HG02938 (cell line): Measurements from ENCODE around the gene PLIN4.

ENCODE experiments used
- ATAC-seq: cut with Tn5 transposase; IDR thresholded peaks from one replicate; pipeline ENCODE4 v1.9.1; 2021; ENCODE audit warnings: mild to moderate bottlenecking, moderate library complexity; ENCODE audit not compliant: unreplicated experiment

Gene PLIN4

DNA sequence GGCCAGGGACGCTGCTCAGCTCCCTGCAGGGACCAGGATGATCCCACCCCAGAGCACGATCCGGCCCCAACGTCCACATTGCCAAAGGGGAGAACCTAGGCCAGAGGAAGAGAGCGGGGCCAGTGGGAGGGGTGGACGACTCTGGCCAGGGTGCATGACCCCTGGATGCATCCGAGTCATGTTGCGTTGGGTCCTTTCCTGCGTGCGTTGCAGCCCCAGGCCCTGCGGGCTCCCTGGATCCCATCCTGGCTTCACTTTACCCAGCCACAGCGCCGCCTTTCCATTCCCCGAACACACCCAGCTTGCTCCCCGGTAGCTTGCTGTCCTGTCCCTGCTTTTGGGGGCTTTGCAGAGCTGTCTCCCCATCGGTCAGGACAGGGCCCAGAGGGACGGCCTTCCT is 10.5 kb downstream of the PLIN4 start:
- ATAC-seq = no peak

DNA sequence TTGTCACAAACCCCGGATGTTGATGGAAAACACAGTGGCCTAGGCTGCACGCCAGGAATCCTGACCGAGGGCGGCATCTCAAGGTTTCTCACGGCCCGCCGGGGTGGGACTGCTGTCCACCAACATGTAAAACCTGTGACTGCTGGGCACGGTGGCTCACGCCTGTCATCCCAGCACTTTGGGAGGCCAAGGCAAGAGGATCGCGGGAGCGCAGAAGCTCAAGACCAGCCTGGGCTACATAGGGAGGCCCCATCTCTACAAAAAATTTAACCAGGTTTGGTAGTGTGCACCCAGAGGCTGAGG is 11.2 kb downstream of the PLIN4 start:
- ATAC-seq = no peak

DNA sequence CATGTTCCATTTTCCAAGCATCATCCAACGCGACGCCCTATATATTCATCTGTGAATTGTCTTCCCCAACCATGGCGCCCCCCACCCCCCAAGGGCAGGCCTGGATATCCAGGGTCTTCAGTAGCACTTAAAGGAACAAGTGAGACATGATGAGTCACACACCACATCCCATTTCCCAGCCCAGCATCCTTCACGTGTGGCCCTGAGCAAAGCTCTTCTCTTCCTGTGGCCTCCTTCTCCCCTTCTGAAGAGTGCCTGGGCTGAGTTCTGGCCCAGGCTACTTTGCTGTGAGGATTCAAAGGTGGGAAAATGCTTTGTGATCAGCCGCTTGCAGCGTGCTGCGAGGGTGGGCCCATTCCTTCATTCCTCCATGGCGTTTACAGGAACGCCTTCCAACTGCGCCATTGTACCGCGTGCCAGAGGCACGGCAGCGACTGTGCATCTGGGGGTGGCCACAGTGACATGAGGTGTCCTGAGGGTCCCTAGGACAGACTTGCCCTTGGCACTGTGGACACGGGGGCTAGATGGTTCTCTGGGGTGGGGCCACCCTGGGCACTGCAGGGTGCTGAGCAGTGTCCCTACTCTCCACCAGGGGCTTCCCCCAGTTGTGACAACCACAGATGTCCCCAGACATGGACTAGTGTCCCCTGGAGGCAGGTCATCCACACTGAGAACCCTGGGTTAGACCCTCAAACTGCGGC is 11.7 kb downstream of the PLIN4 start:
- ATAC-seq = no peak

- no peak for ATAC-seq
Observed at GRCh38 chr19:4505570-4506448, 12.5 kb downstream of the PLIN4 start.

DNA sequence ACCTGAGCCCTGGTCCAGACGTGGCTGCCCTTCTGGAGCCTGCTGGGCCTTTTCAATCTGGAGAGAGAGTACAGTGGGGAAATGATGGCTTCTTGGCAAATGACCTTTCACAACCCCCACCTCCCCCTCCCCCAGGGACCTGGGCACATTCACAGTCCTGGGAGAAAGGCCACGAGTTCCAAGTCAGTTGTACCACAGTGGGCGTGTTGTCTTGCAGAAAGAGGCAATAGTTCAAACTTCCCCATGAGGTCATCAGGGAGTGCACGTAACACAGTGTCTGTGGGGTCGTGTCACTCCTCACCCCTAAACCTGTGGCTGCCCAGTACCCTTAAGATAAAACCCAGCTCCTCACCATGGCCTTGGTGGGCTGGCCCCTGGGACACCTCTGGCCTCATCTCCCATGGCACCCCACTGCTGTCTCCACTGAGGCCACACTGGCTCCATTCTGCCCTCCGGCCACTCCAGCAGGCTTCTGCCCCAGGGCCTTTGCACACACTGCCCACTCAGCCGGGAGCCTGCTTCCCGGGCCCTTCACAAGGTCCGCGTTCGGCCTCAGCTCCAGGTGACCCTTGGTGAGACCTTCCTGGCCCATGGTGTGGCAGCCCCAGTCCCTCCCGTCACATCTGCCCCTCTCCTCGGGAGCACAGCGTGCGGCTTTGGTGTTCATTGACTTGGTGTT is 13.3 kb downstream of the PLIN4 start:
- ATAC-seq = no peak

GRCh38 chr19:4504297-4504701 is 14.0 kb downstream of the PLIN4 start:
- ATAC-seq = no peak

DNA sequence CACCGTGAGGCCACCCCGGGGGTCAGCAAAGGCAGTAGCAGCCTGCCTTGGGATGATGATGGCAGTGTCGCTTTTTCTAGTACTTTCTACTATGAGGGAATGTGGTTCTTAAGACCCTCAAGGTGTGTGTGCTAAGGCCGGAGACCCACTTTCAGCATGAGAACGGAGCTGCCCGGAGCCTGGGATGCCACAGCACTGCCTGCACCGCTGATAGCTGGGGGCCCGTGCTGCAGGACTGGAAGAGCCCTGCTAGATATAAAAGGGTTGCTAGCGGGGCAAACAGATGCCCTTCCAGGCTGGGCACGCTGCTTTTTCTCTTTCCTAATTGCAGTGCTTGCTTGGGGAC is 14.5 kb downstream of the PLIN4 start:
- no peak for ATAC-seq

GRCh38 chr19:4503132-4503824 is 15.0 kb downstream of the PLIN4 start:
- ATAC-seq = no peak

- ATAC-seq = no peak
Observed at GRCh38 chr19:4502282-4503131, 15.8 kb downstream of the PLIN4 start.

GRCh38 chr19:4501691-4502090 is 16.6 kb downstream of the PLIN4 start:
- no peak for ATAC-seq

DNA sequence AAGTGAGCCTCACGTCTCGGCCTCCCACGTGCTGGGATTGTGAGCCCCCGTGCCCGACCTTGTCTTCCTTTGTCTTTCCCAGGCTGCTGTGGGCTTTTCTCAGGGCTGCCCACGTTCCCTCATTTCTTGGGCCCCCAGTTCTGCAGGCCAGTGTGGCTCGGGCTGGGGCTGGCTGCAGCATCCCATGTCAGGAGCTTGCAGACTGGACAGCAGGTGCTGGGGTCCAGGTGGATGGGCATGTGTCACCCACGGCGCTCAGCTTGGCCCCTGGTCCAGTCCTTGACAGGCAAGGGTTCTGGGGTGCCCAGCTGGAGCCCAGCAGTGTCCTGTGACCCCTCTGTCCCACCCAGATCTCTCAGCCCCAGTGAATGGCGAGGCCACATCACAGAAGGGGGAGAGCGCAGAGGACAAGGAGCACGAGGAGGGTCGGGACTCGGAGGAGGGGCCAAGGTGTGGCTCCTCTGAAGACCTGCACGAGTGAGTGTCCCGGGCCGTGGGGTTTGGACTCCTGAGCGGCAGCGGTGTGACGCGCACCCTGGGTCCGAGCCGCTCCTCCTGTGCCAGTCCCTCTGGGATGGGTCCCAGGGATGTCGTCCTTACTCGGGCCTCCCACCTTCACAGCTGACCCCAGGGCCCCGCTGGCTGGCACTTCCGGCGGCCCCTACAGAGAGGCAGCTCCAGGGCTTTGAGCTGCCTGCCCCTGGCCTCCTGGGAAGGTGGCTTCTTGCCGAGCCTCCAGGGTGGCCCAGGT is 17.3 kb downstream of the PLIN4 start:
- ATAC-seq = no peak

- no peak for ATAC-seq
Observed at GRCh38 chr19:4499855-4500254, 18.4 kb downstream of the PLIN4 start.

DNA sequence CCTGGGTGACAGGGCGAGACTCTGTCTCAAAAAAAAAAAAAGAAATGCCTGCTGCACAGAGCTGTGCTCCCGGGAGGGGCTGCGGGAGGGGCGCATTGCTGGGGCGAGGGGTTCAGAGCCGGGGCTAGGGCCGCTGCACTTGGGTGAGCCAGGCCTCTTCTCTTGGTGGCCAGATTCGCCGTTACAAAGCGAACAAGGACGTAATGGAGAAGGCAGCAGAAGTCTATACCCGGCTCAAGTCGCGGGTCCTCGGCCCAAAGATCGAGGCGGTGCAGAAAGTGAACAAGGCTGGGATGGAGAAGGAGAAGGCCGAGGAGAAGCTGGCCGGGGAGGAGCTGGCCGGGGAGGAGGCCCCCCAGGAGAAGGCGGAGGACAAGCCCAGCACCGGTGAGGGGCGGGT is 19.0 kb downstream of the PLIN4 start:
- no peak for ATAC-seq

DNA sequence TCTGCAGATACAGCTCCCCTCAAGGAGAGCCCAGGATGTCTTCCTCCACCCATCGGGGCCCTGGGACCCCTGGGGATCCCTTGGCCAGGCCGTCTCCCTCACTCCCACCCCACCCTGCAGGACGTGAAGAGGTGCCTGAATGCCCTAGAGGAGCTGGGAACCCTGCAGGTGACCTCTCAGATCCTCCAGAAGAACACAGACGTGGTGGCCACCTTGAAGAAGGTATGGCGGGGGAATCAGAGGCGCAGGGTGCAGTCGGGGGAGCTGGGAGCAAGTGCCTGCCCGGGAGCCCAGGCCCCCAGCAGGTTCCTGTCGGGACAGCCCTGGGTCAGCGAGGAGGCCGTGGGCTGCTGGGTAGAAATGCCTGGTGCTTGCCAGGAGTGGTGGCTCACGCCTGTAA is 19.6 kb downstream of the PLIN4 start:
- no peak for ATAC-seq

- no peak for ATAC-seq
Observed at GRCh38 chr19:4497770-4498389, 20.4 kb downstream of the PLIN4 start.

DNA sequence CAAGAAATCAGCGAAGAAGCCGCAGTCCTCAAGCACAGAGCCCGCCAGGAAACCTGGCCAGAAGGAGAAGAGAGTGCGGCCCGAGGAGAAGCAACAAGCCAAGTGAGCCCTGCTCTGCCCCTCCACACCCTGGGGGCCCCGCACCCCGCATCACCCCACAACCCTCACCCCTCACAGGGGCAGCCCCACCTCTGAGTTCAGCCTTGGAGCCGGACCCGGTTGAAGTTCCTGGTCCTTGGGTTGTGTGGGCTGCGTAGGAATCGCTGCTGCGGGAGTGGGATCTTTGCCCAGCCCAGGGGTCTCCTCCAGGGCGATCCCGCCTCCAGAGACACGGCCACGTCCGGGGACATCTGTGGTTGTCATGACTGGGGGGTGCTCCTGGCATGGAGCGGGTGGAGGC is 22.0 kb downstream of the PLIN4 start:
- no peak for ATAC-seq

DNA sequence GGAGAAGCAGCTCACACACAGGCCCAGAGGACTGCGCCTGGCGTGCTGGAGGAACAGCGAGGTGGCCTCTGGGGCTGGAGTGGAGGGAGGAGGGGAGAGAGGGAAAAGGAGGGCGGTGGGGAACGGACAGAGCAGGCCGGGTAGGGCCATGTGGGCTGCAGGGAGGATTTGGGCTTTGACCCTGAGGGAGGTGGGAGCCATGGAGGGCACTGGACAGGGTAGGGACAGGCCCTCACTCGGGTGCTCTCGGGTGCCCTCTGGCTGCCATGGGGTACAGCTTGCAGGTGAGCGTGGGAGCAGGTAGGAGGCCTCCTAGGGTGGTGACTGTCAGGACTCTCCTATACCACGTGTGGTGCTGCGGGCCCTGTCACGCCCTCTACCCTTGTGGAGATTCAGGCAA is 22.8 kb downstream of the PLIN4 start:
- no peak for ATAC-seq

- no peak for ATAC-seq
Observed at GRCh38 chr19:4494691-4495064, 23.6 kb downstream of the PLIN4 start.

DNA sequence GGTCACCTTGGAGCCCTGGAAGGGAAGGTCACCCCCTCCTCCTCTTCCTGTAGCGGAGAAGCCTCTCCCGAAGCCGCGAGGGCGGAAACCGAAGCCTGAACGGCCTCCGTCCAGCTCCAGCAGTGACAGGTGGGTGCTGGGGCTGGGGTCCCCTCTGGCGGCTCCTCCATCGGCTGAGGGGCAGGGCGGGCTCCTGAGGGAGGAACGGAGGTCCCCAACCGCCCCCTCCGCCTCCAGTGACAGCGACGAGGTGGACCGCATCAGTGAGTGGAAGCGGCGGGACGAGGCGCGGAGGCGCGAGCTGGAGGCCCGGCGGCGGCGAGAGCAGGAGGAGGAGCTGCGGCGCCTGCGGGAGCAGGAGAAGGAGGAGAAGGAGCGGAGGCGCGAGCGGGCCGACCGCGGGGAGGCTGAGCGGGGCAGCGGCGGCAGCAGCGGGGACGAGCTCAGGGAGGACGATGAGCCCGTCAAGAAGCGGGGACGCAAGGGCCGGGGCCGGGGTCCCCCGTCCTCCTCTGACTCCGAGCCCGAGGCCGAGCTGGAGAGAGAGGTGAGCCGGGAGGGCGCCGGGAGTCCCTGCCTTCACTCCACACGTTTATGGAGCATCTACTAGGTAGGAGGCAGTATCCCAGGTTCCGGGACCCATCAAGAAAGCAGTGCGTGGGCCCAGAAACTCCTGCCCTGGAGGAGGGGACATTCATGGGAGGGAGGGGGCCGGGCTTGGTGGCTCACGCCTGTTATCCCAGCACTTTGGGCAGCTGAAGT is 24.2 kb downstream of the PLIN4 start:
- no peak for ATAC-seq
